OCI-LY7 (cell line): Measurements from ENCODE around the gene SUFU.

Experiments used
- EZH2phosphoT487 ChIP-seq: fragments of 200-600 bp; sonication (generic); IDR thresholded peaks from 2 replicates; pipeline ENCODE4 v1.6.1; 2018; ENCODE audit warnings: low read depth, borderline replicate concordance, mild to moderate bottlenecking, mixed run types, antibody characterized with exemption, low read length, moderate library complexity, mixed read lengths
- TF ChIP-seq, protein P1 (sequence below): fragments of 200-600 bp; sonication (generic); conservative IDR thresholded peaks from 2 replicates; pipeline ENCODE4 v1.5.1; 2014; ENCODE audit warnings: mild to moderate bottlenecking, antibody characterized with exemption, low read length, moderate library complexity, mixed read lengths

DNA sequence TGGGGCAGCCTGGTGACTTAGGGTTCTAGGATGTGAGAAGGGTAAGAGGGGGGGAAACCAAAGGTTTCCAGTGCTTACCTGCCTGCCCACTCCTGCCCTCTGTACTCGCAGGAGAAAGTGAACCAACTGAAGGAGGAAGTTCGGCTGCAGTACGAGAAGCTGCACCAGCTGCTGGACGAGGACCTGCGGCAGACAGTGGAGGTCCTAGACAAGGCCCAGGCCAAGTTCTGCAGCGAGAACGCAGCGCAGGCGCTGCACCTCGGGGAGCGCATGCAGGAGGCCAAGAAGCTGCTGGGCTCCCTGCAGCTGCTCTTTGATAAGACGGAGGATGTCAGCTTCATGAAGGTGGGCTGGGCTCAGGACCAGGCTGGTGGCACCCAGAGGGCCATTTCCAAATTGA, 151.2 kb downstream of the SUFU start:
- TF ChIP-seq, protein P1, sequence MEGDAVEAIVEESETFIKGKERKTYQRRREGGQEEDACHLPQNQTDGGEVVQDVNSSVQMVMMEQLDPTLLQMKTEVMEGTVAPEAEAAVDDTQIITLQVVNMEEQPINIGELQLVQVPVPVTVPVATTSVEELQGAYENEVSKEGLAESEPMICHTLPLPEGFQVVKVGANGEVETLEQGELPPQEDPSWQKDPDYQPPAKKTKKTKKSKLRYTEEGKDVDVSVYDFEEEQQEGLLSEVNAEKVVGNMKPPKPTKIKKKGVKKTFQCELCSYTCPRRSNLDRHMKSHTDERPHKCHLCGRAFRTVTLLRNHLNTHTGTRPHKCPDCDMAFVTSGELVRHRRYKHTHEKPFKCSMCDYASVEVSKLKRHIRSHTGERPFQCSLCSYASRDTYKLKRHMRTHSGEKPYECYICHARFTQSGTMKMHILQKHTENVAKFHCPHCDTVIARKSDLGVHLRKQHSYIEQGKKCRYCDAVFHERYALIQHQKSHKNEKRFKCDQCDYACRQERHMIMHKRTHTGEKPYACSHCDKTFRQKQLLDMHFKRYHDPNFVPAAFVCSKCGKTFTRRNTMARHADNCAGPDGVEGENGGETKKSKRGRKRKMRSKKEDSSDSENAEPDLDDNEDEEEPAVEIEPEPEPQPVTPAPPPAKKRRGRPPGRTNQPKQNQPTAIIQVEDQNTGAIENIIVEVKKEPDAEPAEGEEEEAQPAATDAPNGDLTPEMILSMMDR = no peak
- TF ChIP-seq EZH2phosphoT487 = no peak
